Left lobe of liver (tissue), 2 donors: Measurements from ENCODE around the gene TBC1D3K. TPM values are rescaled to one million over a fixed set of nuclear protein-coding genes. Genes with fewer than 3 reads are reported as not detected.
"Not testable (repeated sequence)": the region's sequence is repeated elsewhere in the genome, so short reads cannot be mapped to it uniquely, and the experiment has no call there.

Experiments used
- ATAC-seq: fragments of 200-7000 bp; cut with Tn5 transposase; one replicate; pipeline ENCODE4 v1.9.1; 2020; ENCODE audit warnings: mild to moderate bottlenecking, moderate library complexity
- DNase-seq: peaks from one replicate; pipeline ENCODE4 v3.0.0-alpha.2; 2020; ENCODE audit warnings: low spot score
- total RNA-seq: library from RNA; stranded (reverse); gene quantifications from one replicate; pipeline ENCODE4 v1.2.1, GENCODE V29; 2021
- donor health status: DM: no; HTN: no; CAD: no; lungs with moderate emphysema.
- donor health status: DM: no; HTN: yes; CAD: no.

The TBC1D3K gene
- not detected for total RNA-seq

DNA sequence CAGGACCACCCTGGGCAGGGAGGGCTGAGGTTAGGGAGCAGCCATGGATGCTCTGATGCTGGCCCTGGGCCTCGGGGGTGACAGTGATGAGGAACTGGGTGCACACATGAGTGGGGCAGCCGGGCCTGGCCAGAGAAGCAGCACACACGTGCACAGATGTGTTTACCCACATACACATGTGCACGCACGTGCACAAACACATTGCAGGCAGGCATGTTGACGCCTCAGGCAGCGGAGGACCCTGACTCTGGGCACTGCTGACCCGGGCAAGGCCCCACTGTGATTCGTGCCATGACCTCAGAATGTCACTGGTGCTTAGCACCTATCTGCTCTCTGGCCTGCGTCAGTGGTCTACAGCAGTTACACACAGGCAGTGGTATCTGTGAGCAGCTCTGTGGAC is at the start of gene TBC1D3K:
TSS of gene TBC1D3K (plus strand) at position 301 of the 400 bp plus-strand sequence. CDS start 1,585 bp downstream, outside the sequence.
- ATAC-seq, DNase-seq: not testable (repeated sequence)

DNA sequence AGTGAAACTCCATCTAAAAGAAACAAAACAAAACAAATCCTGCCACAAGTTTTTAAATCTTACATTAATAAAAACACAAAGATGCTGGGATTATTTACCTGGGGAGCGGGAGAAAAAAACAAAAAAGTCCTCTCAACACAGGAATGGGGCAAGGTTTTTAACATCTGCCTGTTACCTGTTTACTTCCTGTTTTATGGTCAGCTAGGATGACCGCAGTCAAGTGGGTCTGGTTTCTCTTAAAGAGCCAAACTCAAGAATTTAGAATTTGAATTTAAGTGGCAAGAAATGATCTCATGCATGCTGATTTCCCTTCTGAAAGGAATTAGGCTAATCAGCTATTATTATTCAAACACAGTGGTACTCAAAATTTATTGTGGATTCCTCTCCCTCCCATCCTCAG is 39.7 kb upstream of the TBC1D3K start:
- ATAC-seq = no peak
- no peak for DNase-seq

DNA sequence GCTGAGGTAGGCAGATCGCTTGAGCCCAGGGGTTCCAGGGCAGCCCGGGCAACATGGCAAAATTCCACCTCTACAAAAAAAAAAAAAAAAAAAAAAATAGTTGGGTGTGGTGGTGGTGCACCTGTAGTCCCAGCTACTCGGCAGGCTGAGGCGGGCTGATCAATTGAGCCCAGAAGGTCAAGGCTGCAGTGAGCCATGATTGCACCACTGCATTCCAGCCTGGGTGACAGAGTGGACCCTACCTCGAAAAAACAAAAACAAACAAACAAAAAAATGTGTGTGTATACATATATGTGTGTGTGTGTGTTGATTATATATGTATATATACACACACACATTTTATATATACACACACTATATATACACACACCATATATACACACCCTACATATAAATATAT is 39.1 kb upstream of the TBC1D3K start:
- ATAC-seq = peak; percentile 32
- DNase-seq = no peak

DNA sequence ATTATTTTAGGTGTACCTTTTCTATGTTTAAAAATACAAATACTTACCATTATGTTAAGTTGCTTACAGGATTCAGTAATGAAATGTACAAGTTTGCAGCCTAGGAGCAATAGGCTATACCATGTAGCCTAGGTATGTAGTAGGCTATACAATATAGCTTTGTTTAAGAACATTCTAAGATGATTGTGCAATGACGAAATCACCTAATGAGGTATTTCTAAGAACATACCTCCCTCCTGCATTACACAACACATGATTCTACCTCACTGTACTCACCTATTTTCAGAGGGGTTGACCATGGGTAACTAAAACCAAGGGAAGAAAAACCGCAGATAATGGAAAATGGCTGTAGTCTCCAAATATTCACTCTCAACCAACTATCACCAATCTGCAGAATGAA is 35.3 kb upstream of the TBC1D3K start:
- ATAC-seq (no peak), DNase-seq (no peak)

DNA sequence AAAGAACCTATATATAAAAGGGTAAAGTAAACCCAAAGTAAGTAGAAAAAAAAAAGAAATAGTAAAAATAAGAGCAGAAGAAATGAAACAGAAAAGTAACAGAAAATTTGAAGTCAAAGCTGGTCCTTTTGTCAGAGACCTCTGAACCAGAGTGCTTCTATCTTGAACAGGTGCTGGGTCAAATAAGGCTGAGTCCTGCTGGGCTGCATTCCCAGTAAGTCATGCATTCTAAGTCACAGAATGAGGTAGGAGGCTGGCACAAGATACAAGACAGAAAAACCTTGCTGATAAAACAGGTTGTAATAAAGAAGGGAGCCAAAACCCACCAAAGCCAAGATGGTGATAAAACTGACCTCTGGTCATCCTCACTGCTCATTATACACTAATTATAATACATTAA is 27.3 kb upstream of the TBC1D3K start:
- not testable (repeated sequence) for DNase-seq, ATAC-seq

Other genes with a start within 250 kb of the TBC1D3K start
- 8.4 TPM for gene HNF1B, start 179.4 kb upstream of the TBC1D3K start, total RNA-seq
- 10.4 TPM for gene TBC1D3L, start 64.6 kb downstream of the TBC1D3K start, total RNA-seq
- 0.33 TPM for gene TBC1D3D, start 79.6 kb downstream of the TBC1D3K start, total RNA-seq
- 0.18 TPM for gene TBC1D3C, start 144.2 kb downstream of the TBC1D3K start, total RNA-seq
- not detected for gene TBC1D3E, start 203.5 kb downstream of the TBC1D3K start, total RNA-seq